GM04503 (cell line): ENCODE measurements around the gene MALL.
A peak's percentile ranks its signal among the peaks of the same experiment; 100 is the strongest.
"Not testable (repeated sequence)": the region's sequence is repeated elsewhere in the genome, so short reads cannot be mapped to it uniquely, and the experiment has no call there.

Experiments used
- DNase-seq: peaks from one replicate; pipeline ENCODE4 v3.0.0-alpha.2; 2012; ENCODE audit warnings: low read depth

MALL gene

GRCh38 chr2:110120171-110121051, 4.8 kb upstream of the MALL start:
- no peak for DNase-seq

- peak; percentile 46 for DNase-seq
These were observed 550 bp upstream of the MALL start for GRCh38 chr2:110116033-110116710.

- no peak for DNase-seq
These were observed 779 bp downstream of the MALL start for GRCh38 chr2:110114831-110115255.

- DNase-seq: no peak
These were observed 1.5 kb downstream of the MALL start for GRCh38 chr2:110113961-110114591.

GRCh38 chr2:110108291-110108690, 7.3 kb downstream of the MALL start:
- not testable (repeated sequence) for DNase-seq

DNA sequence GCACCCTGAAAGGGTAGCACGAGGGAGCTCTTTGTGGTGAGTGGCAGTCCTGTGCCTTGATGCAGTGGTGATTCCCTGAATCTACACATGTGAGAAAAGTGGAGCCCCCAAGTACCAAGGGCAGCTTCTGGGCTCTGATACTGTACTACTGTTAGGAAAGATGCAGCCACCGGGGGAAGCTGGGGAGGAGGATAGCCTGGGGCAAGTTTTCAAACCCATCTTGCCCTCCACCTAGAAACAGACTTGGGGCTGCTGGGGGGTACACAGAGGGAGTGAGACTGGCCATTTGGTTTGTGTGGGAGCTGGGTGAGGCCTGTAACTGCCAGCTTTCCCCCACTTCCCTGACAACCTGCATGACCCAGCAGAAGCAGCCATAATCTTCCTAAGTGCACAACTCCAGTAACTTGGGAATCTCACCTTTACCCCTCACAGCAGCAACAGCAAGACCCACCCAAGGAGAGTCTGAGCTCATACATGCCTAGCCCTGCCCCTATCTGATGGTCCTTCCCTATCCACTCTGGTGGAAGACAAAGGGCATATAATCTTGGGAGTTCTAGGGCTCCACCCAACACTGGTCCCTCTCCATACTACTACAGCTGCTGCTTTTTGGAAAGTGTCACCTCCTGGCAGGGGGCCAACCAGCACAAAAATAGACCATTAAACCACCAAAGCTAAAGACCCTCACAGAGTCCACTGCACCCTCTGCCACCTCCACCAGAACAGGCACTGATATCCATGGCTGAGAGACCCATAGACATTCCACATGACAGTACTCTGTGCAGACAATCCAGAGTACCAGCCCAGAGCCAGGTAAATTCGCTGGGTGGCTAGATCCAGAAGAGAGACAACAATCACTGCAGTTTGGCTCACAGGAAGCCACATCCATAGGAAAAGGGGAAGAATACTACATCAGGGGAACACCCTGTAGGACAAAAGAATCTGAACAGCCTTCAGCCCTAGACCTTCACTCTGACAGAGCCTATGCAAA, 8.2 kb downstream of the MALL start:
- DNase-seq: no peak

- no peak for DNase-seq
These were observed 9.0 kb downstream of the MALL start for GRCh38 chr2:110106642-110107041.

GRCh38 chr2:110105608-110106467, 9.8 kb downstream of the MALL start:
- DNase-seq: no peak

DNA sequence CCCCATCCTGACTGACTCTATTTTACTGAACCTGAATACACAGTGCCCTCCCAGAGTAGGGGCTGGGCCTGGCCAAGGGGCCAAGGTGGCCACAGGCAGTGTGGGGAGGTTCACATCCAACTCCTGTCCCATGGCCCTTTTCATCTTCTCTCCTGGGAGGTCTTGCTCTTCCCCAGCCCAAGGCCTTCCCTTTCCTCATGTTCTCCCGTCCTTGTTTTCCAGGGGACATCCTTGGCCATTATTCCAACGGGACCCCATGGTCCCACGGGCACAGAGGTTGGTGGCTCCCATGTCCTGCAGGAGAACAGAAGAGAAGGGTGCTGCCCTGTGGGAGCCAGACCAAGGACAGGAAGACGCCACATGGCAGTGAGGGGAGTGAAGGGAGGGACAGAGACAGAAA, 10.4 kb downstream of the MALL start:
- DNase-seq: no peak

- no peak for DNase-seq
These were observed 11.4 kb downstream of the MALL start for GRCh38 chr2:110104025-110104771.

DNA sequence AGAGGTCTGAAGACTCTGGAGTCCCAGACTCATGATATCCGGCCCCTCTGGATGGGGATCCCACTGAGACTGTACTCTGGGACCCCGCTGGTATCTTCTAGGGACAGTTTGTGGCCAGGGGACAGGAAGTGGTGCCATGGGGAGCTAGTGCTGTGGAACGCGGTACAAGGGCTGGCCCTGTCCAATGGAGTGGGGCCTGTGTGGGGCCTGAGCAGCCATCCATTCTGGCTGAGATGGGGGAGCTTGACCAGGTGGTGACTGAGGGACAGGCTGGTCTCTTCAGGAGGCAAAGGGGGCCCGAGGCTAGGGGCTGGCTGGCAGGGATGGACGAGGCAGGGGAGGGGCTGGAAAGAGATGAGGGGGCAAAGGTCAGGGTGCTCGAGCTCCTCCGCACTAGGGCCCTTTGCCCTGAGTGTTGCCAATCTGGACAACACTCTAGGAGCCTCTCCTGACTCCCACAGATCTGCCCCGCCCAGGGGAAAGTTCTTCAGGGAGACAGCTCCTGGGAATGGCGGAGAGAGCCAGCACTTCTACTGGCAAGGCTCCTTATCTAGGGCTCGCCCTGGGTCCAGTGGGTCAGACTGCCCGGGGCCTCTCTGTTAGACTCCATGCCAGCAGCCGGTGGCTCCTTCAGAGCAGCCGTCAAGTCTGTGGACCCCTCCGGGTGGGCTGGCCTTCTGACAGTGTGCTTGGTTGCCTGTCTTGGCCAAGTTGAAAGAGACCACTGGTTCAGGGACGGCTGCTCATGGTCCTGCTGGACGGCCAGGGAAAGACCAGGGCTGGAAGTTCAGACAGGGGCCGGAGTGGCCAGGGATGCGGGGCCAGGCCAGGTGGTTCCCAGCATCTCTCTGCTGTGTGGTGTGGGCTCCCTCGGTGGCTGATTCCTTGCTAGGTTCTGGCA, 12.3 kb downstream of the MALL start:
- DNase-seq: no peak

DNA sequence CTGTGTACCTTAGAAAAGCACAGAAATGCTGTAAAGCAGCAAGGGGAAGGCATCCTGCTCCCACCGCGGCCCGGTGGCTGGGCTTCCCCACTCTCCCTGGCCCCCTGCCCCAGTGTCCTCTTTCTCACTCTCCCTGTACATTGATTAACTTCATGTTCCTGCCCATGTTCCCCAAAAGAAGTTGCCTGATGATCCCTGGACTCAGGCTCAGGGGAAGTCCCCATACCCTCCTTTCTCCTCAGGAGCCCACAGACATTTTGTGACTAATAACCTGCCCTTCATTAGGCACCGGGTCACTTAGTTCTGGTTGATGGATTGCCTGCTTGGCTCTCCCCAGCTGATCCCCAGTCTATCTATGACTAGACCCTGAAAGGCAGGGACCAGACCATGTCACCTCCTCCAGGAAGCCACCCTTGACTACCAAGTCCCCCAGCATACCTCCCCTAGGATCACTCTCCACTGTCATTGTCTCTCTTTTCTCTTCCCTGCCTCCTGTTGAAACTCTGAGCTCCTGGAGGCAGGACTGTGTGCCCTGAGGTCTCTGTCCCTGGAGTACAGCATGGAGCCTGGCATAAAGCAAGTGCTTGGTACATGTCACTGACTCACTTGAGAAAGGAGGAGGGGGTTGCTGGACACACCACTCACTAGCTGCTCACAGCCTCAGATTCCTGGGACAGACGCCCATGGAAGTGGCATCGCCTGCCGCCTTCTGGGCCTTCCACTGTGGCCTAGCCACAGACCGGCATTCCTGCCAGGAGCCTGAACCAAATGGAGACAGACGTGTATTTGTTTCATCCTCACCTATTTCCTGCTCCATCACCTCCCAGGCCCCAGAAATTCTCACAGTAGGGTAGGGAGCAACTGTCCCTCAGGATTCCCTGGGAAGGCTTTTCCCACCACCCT, 13.5 kb downstream of the MALL start:
- no peak for DNase-seq

DNA sequence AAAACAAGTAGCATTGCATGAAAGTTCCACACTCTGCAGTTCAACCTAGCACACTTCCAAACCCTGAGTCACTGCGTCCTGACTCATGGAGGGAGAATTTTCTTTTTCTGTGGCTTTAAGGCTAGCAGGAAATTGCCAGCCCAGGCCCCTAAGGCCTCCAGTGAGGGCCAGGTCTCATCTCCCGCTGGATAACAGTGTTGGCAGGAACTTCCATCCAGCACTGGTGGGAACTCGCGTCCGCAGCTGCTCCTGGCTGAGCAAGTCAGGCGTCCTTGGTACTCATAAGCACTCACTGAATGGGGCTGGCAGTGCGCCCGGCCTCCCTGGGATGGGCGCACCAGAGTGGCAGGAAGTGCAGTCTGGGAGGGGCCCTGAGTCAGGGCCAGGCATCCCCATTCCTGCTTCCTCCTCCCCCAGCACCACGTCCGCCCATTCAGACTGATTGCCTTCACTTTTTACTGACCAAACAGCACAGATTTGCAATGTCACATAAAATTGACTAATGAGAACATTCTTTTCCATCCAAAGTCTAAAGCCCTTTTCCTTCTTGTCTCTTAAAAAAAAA, 14.3 kb downstream of the MALL start:
- peak; percentile 99 for DNase-seq

GRCh38 chr2:110100880-110101279, 14.7 kb downstream of the MALL start:
- not testable (repeated sequence) for DNase-seq

GRCh38 chr2:110100480-110100879, 15.1 kb downstream of the MALL start:
- no peak for DNase-seq

- no peak for DNase-seq
These were observed 16.0 kb downstream of the MALL start for GRCh38 chr2:110099471-110100225.

DNA sequence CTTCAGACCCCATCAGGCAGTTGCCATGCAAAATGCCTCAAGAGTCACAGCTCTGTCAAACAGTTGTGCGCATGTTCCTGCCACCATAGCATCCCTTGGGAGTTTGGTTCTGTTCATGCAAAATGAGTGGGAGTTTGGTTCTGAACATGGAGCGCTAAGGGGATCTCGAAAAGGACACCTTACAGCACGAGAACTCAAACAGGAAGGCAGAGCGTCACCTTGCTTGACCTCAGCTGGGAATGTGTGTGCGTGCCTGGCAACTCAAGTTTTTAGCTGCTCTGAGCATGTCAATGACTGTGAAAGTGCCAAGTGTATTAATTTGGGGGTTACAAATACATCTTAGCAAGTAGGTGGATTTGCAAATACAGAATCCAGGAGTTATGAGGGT, 16.6 kb downstream of the MALL start:
- no peak for DNase-seq
